ENCODE data around the gene ATP11A. TPM values are rescaled to one million over a fixed set of nuclear protein-coding genes. Genes with fewer than 3 reads are reported as not detected.

Gene ATP11A
- total and polyA plus RNA-seq, 2 experiments from 2014 or later, result 12.3 to 52.6 TPM

GRCh38 chr13:112852808-112853207 is 163.0 kb downstream of the ATP11A start (continued):
- no peak for TF ChIP-seq CTCF (conservative IDR thresholded peaks at IDR 0.05; ENCODE audit: low read depth in 2 of 2)
- no peak for TF ChIP-seq JUNB (IDR thresholded peaks at IDR 0.05; ENCODE audit: unreplicated experiment)
- no peak for TF ChIP-seq EZH2 (IDR thresholded peaks at IDR 0.05; ENCODE audit: low read depth, unreplicated experiment)
- TF ChIP-seq NANOG (IDR thresholded peaks at IDR 0.05; ENCODE audit: borderline replicate concordance), result no peak
- TF ChIP-seq ZNF114 (CRISPR knock-in tag; IDR thresholded peaks at IDR 0.05), result no peak
- no peak for TF ChIP-seq POLR2AphosphoS5 (IDR thresholded peaks at IDR 0.05; ENCODE audit: low read depth)
- no peak for TF ChIP-seq REST (IDR thresholded peaks at IDR 0.05; ENCODE audit: unreplicated experiment)
- TF ChIP-seq ETS1 (IDR thresholded peaks at IDR 0.05), result no peak
- TF ChIP-seq STAT1 (IDR thresholded peaks at IDR 0.05; ENCODE audit: unreplicated experiment), result no peak

- peaks cover 3% of the 10 kb centered on the region for H4K20me1 ChIP-seq (replicated peaks; ENCODE audit: insufficient read depth)
- H3K27me3 ChIP-seq (ENCODE audit: insufficient read depth), result no peaks in the 10 kb centered on the region
- H3K36me3 ChIP-seq (ENCODE audit: insufficient read depth), result peaks cover 18% of the 10 kb centered on the region
- no peak overlapping the region for H2AFZ ChIP-seq
- H3K27me3 Mint-ChIP-seq (ENCODE audit: insufficient read depth, low read depth, poor library complexity), result no peaks in the 10 kb centered on the region
- ATAC-seq (no peak), DNase-seq (ENCODE audit: low spot score) (no peak)
- no peak overlapping the region for H3K4me3 ChIP-seq
- H3K4me3 Mint-ChIP-seq, result no peak overlapping the region
- H3K9me2 ChIP-seq (ENCODE audit: insufficient read depth), result no peaks in the 10 kb centered on the region
- no peaks in the 10 kb centered on the region for H3K4me1 ChIP-seq (ENCODE audit: insufficient read depth)
- 0 out of 2 replicates have a peak, but pooled peaks cover 5% of the 10 kb centered on the region for H3F3A ChIP-seq (replicated peaks; ENCODE audit: low read depth)
- H3K79me2 ChIP-seq (replicated peaks; ENCODE audit: insufficient read depth), result no peaks in the 10 kb centered on the region
- H3K4me2 ChIP-seq, result no peak overlapping the region
- no peaks in the 10 kb centered on the region; the same call in 2 of the 3 replicates for H3K9me3 Mint-ChIP-seq
- no peak overlapping the region for H3K27ac ChIP-seq (ENCODE audit: low read depth)
- H3K4me1 Mint-ChIP-seq, result peaks cover 4% of the 10 kb centered on the region; the same call in 1 of the 3 replicates
- H3K27ac Mint-ChIP-seq, result no peak overlapping the region
- peaks cover 71% of the 10 kb centered on the region for H3K36me3 Mint-ChIP-seq (ENCODE audit: low read depth)
- TF ChIP-seq NANOG (IDR thresholded peaks at IDR 0.05; ENCODE audit: borderline replicate concordance) (no peak), CREB1 (CRISPR knock-in tag; IDR thresholded peaks at IDR 0.05; ENCODE audit: low read depth) (no peak), ZNF114 (CRISPR knock-in tag; IDR thresholded peaks at IDR 0.05) (no peak), EZH2 (IDR thresholded peaks at IDR 0.05; ENCODE audit: low read depth, unreplicated experiment) (no peak), ZNF331 (CRISPR knock-in tag; IDR thresholded peaks at IDR 0.05; ENCODE audit: low read depth) (no peak), REST (IDR thresholded peaks at IDR 0.05; ENCODE audit: unreplicated experiment) (no peak), JUNB (IDR thresholded peaks at IDR 0.05; ENCODE audit: unreplicated experiment) (no peak), CTCF (conservative IDR thresholded peaks at IDR 0.05; ENCODE audit: low read depth in 2 of 2) (no peak), EZH2phosphoT487 (IDR thresholded peaks at IDR 0.05; ENCODE audit: unreplicated experiment) (no peak), ETS1 (IDR thresholded peaks at IDR 0.05) (no peak), STAT1 (IDR thresholded peaks at IDR 0.05; ENCODE audit: unreplicated experiment) (no peak), POLR2AphosphoS5 (IDR thresholded peaks at IDR 0.05; ENCODE audit: low read depth) (no peak)
Observed at GRCh38 chr13:112854321-112854720, 164.5 kb downstream of the ATP11A start.

All from GM23338 (cell line).